ENCODE results near the gene FRY.
A peak's percentile ranks its signal among the peaks of the same experiment; 100 is the strongest.
"Not testable (repeated sequence)": the region's sequence is repeated elsewhere in the genome, so short reads cannot be mapped to it uniquely, and the experiment has no call there.

Gene FRY

GRCh38 chr13:32031025-32031814 is at the start of gene FRY:
TSS of gene FRY (plus strand) at chr13:32031774. CDS start at chr13:32031796, 22 bp downstream.
- peak; percentile 52 for DNase-seq

- DNase-seq, result no peak
These were observed 49.5 kb upstream of the FRY start for GRCh38 chr13:31982124-31982523.

GRCh38 chr13:31982540-31982939 is 49.0 kb upstream of the FRY start:
- DNase-seq, result peak; percentile 5

GRCh38 chr13:31983696-31984095 is 47.9 kb upstream of the FRY start:
- not testable (repeated sequence) for DNase-seq

- not testable (repeated sequence) for DNase-seq
These were observed 47.2 kb upstream of the FRY start for GRCh38 chr13:31984388-31984787.

GRCh38 chr13:31986676-31987470 is 44.7 kb upstream of the FRY start:
- no peak for DNase-seq

- DNase-seq, result no peak
These were observed 43.9 kb upstream of the FRY start for GRCh38 chr13:31987535-31988170.

- DNase-seq, result not testable (repeated sequence)
These were observed 37.2 kb upstream of the FRY start for GRCh38 chr13:31994367-31994766.

- no peak for DNase-seq
These were observed 35.0 kb upstream of the FRY start for GRCh38 chr13:31996601-31997000.

- no peak for DNase-seq
These were observed 33.9 kb upstream of the FRY start for GRCh38 chr13:31997641-31998040.

- no peak for DNase-seq
These were observed 33.4 kb upstream of the FRY start for GRCh38 chr13:31998131-31998530.

- not testable (repeated sequence) for DNase-seq
These were observed 30.8 kb upstream of the FRY start for GRCh38 chr13:32000754-32001153.

- DNase-seq, result peak; percentile 18
These were observed 30.3 kb upstream of the FRY start for GRCh38 chr13:32001154-32001768.

GRCh38 chr13:32001769-32002168 is 29.8 kb upstream of the FRY start:
- DNase-seq, result no peak

GRCh38 chr13:32002873-32003272 is 28.7 kb upstream of the FRY start:
- no peak for DNase-seq

GRCh38 chr13:32007494-32007893 is 24.1 kb upstream of the FRY start:
- DNase-seq, result no peak

- no peak for DNase-seq
These were observed 22.9 kb upstream of the FRY start for GRCh38 chr13:32008518-32009175.

GRCh38 chr13:32009362-32009761 is 22.2 kb upstream of the FRY start:
- DNase-seq, result no peak

- DNase-seq, result no peak
These were observed 21.4 kb upstream of the FRY start for GRCh38 chr13:32010136-32010535.

- DNase-seq, result no peak
These were observed 19.6 kb upstream of the FRY start for GRCh38 chr13:32011971-32012370.

GRCh38 chr13:32013181-32013580 is 18.4 kb upstream of the FRY start:
- no peak for DNase-seq

- DNase-seq, result no peak
These were observed 15.5 kb upstream of the FRY start for GRCh38 chr13:32016119-32016518.

- no peak for DNase-seq
These were observed 14.9 kb upstream of the FRY start for GRCh38 chr13:32016631-32017030.

Measured in CD4-positive, alpha-beta T cell treated with Interleukin-17A for 1 hour (primary cell).